Measurements from ENCODE around the gene PJA2.
A peak's percentile ranks its signal among the peaks of the same experiment; 100 is the strongest.
"Not testable (repeated sequence)": the region's sequence is repeated elsewhere in the genome, so short reads cannot be mapped to it uniquely, and the experiment has no call there.

The PJA2 gene

GRCh38 chr5:109409844-109410388, at the start of gene PJA2:
TSS of gene PJA2 (minus strand) at chr5:109409974. CDS start at chr5:109383433, 26,541 bp downstream.
- peak; percentile 100 for DNase-seq (ENCODE audit: low read depth)

GRCh38 chr5:109455598-109456096, 45.9 kb upstream of the PJA2 start:
- peak; percentile 98 for DNase-seq (ENCODE audit: low read depth)

GRCh38 chr5:109454731-109455505, 45.1 kb upstream of the PJA2 start:
- peak; percentile 65 for DNase-seq (ENCODE audit: low read depth)

GRCh38 chr5:109453251-109453650, 43.5 kb upstream of the PJA2 start:
- DNase-seq (ENCODE audit: low read depth) = peak; percentile 47

- DNase-seq (ENCODE audit: low read depth) = peak; percentile 6
These were observed 42.9 kb upstream of the PJA2 start for GRCh38 chr5:109452661-109453060.

- DNase-seq (ENCODE audit: low read depth) = no peak
These were observed 41.4 kb upstream of the PJA2 start for GRCh38 chr5:109451146-109451545.

GRCh38 chr5:109450129-109450877, 40.5 kb upstream of the PJA2 start:
- DNase-seq (ENCODE audit: low read depth) = no peak

- DNase-seq (ENCODE audit: low read depth) = no peak
These were observed 39.1 kb upstream of the PJA2 start for GRCh38 chr5:109448838-109449237.

- DNase-seq (ENCODE audit: low read depth) = no peak
These were observed 29.8 kb upstream of the PJA2 start for GRCh38 chr5:109439590-109439989.

GRCh38 chr5:109426075-109426474, 16.3 kb upstream of the PJA2 start:
- no peak for DNase-seq (ENCODE audit: low read depth)

GRCh38 chr5:109425521-109425920, 15.7 kb upstream of the PJA2 start:
- DNase-seq (ENCODE audit: low read depth) = not testable (repeated sequence)

- peak; percentile 8 for DNase-seq (ENCODE audit: low read depth)
These were observed 12.2 kb upstream of the PJA2 start for GRCh38 chr5:109421956-109422355.

- no peak for DNase-seq (ENCODE audit: low read depth)
These were observed 9.1 kb upstream of the PJA2 start for GRCh38 chr5:109418712-109419352.

- no peak for DNase-seq (ENCODE audit: low read depth)
These were observed 7.1 kb upstream of the PJA2 start for GRCh38 chr5:109416882-109417281.

- DNase-seq (ENCODE audit: low read depth) = not testable (repeated sequence)
These were observed 4.2 kb upstream of the PJA2 start for GRCh38 chr5:109413921-109414461.

- DNase-seq (ENCODE audit: low read depth) = peak; percentile 6
These were observed 3.7 kb upstream of the PJA2 start for GRCh38 chr5:109413458-109413857.

- no peak for DNase-seq (ENCODE audit: low read depth)
These were observed 3.2 kb upstream of the PJA2 start for GRCh38 chr5:109412981-109413402.

GRCh38 chr5:109411627-109412026, 1.9 kb upstream of the PJA2 start:
- DNase-seq (ENCODE audit: low read depth) = peak; percentile 87

GRCh38 chr5:109411149-109411514, 1.4 kb upstream of the PJA2 start:
- no peak for DNase-seq (ENCODE audit: low read depth)

- DNase-seq (ENCODE audit: low read depth) = peak; percentile 88
These were observed 795 bp upstream of the PJA2 start for GRCh38 chr5:109410389-109411148.

Measured in fibroblast of gingiva (primary cell).